Measurements from ENCODE around the gene POFUT1. TPM values are rescaled to one million over a fixed set of nuclear protein-coding genes. Genes with fewer than 3 reads are reported as not detected.

POFUT1 gene
- total RNA-seq, 3 donors from 2014 or later (not counting 1 experiment from before 2014, with no cell fraction given): 9.7 to 14.5 (median 13.2) TPM

DNA sequence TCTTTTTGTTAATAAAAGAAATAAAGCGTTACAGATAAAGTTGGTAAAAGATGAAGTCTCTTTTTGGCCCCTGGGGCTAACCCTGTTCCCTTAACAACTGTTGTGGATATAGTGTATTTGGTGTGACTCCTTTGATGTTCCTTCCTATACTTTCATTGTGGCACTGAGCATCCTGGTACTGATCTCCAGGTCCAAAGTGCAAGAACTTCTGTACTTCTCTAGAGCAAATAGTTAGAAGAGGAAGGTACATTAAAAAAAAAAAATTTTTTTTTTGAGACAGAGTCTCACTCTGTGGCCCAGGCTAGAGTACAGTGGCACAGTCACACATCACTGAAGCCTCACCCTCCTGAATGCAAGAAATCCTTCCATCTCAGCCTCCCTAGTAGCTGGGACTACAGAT is 6.2 kb downstream of the POFUT1 start:
- H3K27me3 ChIP-seq (ENCODE audit: control insufficient read depth, insufficient read depth, low read length): no peaks in the 10 kb centered on the region
- ATAC-seq (no peak), DNase-seq (no peak)
- H3K9me3 ChIP-seq (ENCODE audit: control insufficient read depth, insufficient read depth, low read length): no peaks in the 10 kb centered on the region
- Mint-ChIP-seq H3K9me3 (no peaks in the 10 kb centered on the region), H3K4me1 (peaks cover 25 to 26% of the 10 kb centered on the region in 2 donors), H3K36me3 (peaks cover 7% of the 10 kb centered on the region), H3K27ac (no peak overlapping the region), H3K4me3 (no peak overlapping the region), H3K27me3 (ENCODE audit: low read depth in 2 of 2) (no peaks in the 10 kb centered on the region)
- peaks cover 44% of the 10 kb centered on the region for H3K36me3 ChIP-seq (ENCODE audit: control insufficient read depth, insufficient read depth, low read length)
- intact Hi-C loops (cut with micrococcal nuclease): no loop called here
- no peak overlapping the region for H3K4me3 ChIP-seq (ENCODE audit: low read length)
- peaks cover 2% of the 10 kb centered on the region for H3K4me1 ChIP-seq (ENCODE audit: control insufficient read depth, insufficient read depth, low read length)
- no peak overlapping the region for H3K27ac ChIP-seq (ENCODE audit: low read length)
- WGBS (ENCODE audit: insufficient coverage): no CpG with 5 or more reads among the region's 1 CpG
- no peak for TF ChIP-seq CTCF (IDR thresholded peaks at IDR 0.05)

GRCh38 chr20:32215147-32215546 is 7.5 kb downstream of the POFUT1 start:
- Histone ChIP-seq H3K9me3 (ENCODE audit: control insufficient read depth, insufficient read depth, low read length) (no peaks in the 10 kb centered on the region), H3K36me3 (ENCODE audit: control insufficient read depth, insufficient read depth, low read length) (peaks cover 49% of the 10 kb centered on the region), H3K27me3 (ENCODE audit: control insufficient read depth, insufficient read depth, low read length) (no peaks in the 10 kb centered on the region), H3K4me3 (ENCODE audit: low read length) (no peak overlapping the region), H3K27ac (ENCODE audit: low read length) (no peak overlapping the region), H3K4me1 (ENCODE audit: control insufficient read depth, insufficient read depth, low read length) (no peaks in the 10 kb centered on the region)
- DNase-seq (no peak), ATAC-seq (no peak)
- 95% methylated on average over 8 of the region's 8 CpGs for WGBS (ENCODE audit: insufficient coverage)
- H3K4me3 Mint-ChIP-seq: no peak overlapping the region
- H3K27me3 Mint-ChIP-seq (ENCODE audit: low read depth in 2 of 2): no peaks in the 10 kb centered on the region
- H3K36me3 Mint-ChIP-seq: peaks cover 7% of the 10 kb centered on the region
- H3K4me1 Mint-ChIP-seq: peaks cover 13 to 16% of the 10 kb centered on the region in 2 donors
- intact Hi-C loops (cut with micrococcal nuclease): no loop called here
- TF ChIP-seq CTCF (IDR thresholded peaks at IDR 0.05): no peak
- H3K9me3 Mint-ChIP-seq: no peaks in the 10 kb centered on the region
- H3K27ac Mint-ChIP-seq: no peak overlapping the region

GRCh38 chr20:32215729-32216128 is 8.0 kb downstream of the POFUT1 start:
- H3K27ac ChIP-seq (ENCODE audit: low read length): no peak overlapping the region
- no peak for ATAC-seq
- peaks cover 7% of the 10 kb centered on the region for H3K36me3 Mint-ChIP-seq

More at GRCh38 chr20:32215729-32216128, 8.0 kb downstream of the POFUT1 start:
- Histone ChIP-seq H3K36me3 (ENCODE audit: control insufficient read depth, insufficient read depth, low read length) (peaks cover 50% of the 10 kb centered on the region), H3K27me3 (ENCODE audit: control insufficient read depth, insufficient read depth, low read length) (no peaks in the 10 kb centered on the region), H3K4me3 (ENCODE audit: low read length) (no peak overlapping the region), H3K4me1 (ENCODE audit: control insufficient read depth, insufficient read depth, low read length) (no peaks in the 10 kb centered on the region), H3K9me3 (ENCODE audit: control insufficient read depth, insufficient read depth, low read length) (no peaks in the 10 kb centered on the region)
- 100% methylated on average over 3 of the region's 3 CpGs for WGBS (ENCODE audit: insufficient coverage)
- TF ChIP-seq CTCF (IDR thresholded peaks at IDR 0.05): no peak
- no peaks in the 10 kb centered on the region for H3K27me3 Mint-ChIP-seq (ENCODE audit: low read depth in 2 of 2)
- no peak overlapping the region for H3K4me3 Mint-ChIP-seq
- intact Hi-C loops (cut with micrococcal nuclease): no loop called here
- peaks cover 7 to 10% of the 10 kb centered on the region in 2 donors for H3K4me1 Mint-ChIP-seq
- no peaks in the 10 kb centered on the region for H3K9me3 Mint-ChIP-seq
- no peak for DNase-seq
- H3K27ac Mint-ChIP-seq: no peak overlapping the region
